Ascending aorta (tissue), 2 donors: ENCODE data around the gene FNDC10. TPM values are rescaled to one million over a fixed set of nuclear protein-coding genes. Genes with fewer than 3 reads are reported as not detected.

ENCODE experiments used
- DNase-seq, 2 donors: peaks; one replicate each; pipeline ENCODE4 v3.0.0-alpha.2; 2019; ENCODE audit warnings: low spot score in 2 of 2
- H3K27ac ChIP-seq, 2 donors: fragments of 200-600 bp; sonication (generic); one replicate each; pipeline ENCODE4 v1.5.1; 2016 to 2017; ENCODE audit warnings: mild to moderate bottlenecking in 1 of 2
- H3K27me3 ChIP-seq: fragments of 200-600 bp; sonication (generic); one replicate; pipeline ENCODE4 v1.5.1; 2017
- H3K36me3 ChIP-seq, 2 donors: fragments of 200-600 bp; sonication (generic); one replicate each; pipeline ENCODE4 v1.5.1; 2016
- H3K4me1 ChIP-seq, 2 donors: fragments of 200-600 bp; sonication (generic); one replicate each; pipeline ENCODE4 v1.5.1; 2016 to 2017; ENCODE audit warnings: mild to moderate bottlenecking in 1 of 2
- H3K4me3 ChIP-seq, 2 donors: fragments of 200-600 bp; sonication (generic); one replicate each; pipeline ENCODE4 v1.5.1; 2016 to 2017; ENCODE audit warnings: mild to moderate bottlenecking in 1 of 2
- H3K9me3 ChIP-seq, 2 donors: fragments of 200-600 bp; sonication (generic); one replicate each; pipeline ENCODE4 v1.5.1; 2016
- intact Hi-C: fragments of 100-400 bp; cut with DNase I; formaldehyde crosslinking; loops from one replicate; pipeline ENCODE4 v1.15.1; 2023
- total RNA-seq: library from RNA; depleted of rRNA; stranded (reverse); fragments of >200 nt; gene quantifications from one replicate; pipeline ENCODE4 v1.1.0, GENCODE V29; 2016
- TF ChIP-seq, protein P1 (sequence below), 3 experiments: fragments of 200-600 bp in 2 of 3; fragments of 450-650 bp in 1 of 3; sonication (generic) in 2 of 3; IDR thresholded peaks; one replicate each; pipeline ENCODE4 v1.5.1; 2016 to 2019; ENCODE audit warnings: antibody characterized with exemption in 3 of 3, mild to moderate bottlenecking in 1 of 3, moderate library complexity in 1 of 3

FNDC10 gene
- total RNA-seq, 1 donor from 2014 or later: 1.8 TPM

DNA sequence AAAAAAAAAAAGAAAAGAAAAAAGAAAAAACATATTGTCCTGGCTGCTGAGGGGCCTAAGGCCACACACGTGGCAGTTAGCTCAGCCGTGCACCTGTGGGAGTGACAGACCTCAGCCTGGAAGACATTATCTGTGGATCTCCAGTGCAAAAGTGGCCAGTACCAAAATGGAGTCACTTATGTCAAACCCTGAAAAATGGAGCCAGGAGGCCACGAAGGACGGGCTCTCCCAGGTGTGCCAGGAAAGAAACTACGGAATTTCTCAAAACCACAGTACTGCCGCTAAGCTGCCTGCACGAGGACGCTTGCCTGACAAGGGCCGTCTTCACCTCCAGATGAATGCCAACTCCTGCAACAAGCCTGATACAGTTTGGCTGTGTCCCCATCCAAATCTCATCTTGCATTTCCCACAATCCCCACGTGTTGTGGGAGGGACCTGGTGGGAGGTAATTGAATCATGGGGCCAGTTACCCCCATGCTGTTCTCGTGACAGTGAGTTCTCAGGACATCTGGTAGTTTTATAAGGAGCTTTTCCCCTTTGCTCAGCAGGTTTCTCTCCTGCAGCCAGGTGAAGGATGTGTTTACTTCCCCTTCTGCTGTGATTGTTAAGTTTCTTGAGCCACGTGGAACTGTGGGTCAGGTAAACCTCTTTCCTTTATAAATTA lies 10.0 kb upstream of the FNDC10 start:
- DNase-seq: no peak
- intact Hi-C loops: loop anchor here (10.0 kb wide), 1 partner anchor 205 kb away; the partner anchor contains the start of gene MRPL20
- no peaks in the 10 kb centered on the region for H3K27me3 ChIP-seq
- H3K9me3 ChIP-seq: no peaks in the 10 kb centered on the region
- H3K36me3 ChIP-seq: no peaks in the 10 kb centered on the region
- H3K27ac ChIP-seq: no peak overlapping the region
- no peak overlapping the region for H3K4me3 ChIP-seq
- peaks cover 11 to 16% of the 10 kb centered on the region in 2 donors for H3K4me1 ChIP-seq
- TF ChIP-seq, protein P1, sequence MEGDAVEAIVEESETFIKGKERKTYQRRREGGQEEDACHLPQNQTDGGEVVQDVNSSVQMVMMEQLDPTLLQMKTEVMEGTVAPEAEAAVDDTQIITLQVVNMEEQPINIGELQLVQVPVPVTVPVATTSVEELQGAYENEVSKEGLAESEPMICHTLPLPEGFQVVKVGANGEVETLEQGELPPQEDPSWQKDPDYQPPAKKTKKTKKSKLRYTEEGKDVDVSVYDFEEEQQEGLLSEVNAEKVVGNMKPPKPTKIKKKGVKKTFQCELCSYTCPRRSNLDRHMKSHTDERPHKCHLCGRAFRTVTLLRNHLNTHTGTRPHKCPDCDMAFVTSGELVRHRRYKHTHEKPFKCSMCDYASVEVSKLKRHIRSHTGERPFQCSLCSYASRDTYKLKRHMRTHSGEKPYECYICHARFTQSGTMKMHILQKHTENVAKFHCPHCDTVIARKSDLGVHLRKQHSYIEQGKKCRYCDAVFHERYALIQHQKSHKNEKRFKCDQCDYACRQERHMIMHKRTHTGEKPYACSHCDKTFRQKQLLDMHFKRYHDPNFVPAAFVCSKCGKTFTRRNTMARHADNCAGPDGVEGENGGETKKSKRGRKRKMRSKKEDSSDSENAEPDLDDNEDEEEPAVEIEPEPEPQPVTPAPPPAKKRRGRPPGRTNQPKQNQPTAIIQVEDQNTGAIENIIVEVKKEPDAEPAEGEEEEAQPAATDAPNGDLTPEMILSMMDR (IDR thresholded peaks at IDR 0.05): no peak

GRCh38 chr1:1606232-1606631 lies 6.3 kb upstream of the FNDC10 start:
- intact Hi-C loops: no loop called here
- no peaks in the 10 kb centered on the region for H3K27me3 ChIP-seq
- no peak for DNase-seq
- no peak overlapping the region for H3K27ac ChIP-seq
- H3K36me3 ChIP-seq: no peaks in the 10 kb centered on the region
- TF ChIP-seq, protein P1 (IDR thresholded peaks at IDR 0.05): no peak
- H3K4me1 ChIP-seq: no peaks in the 10 kb centered on the region
- no peaks in the 10 kb centered on the region for H3K9me3 ChIP-seq
- H3K4me3 ChIP-seq: no peak overlapping the region

DNA sequence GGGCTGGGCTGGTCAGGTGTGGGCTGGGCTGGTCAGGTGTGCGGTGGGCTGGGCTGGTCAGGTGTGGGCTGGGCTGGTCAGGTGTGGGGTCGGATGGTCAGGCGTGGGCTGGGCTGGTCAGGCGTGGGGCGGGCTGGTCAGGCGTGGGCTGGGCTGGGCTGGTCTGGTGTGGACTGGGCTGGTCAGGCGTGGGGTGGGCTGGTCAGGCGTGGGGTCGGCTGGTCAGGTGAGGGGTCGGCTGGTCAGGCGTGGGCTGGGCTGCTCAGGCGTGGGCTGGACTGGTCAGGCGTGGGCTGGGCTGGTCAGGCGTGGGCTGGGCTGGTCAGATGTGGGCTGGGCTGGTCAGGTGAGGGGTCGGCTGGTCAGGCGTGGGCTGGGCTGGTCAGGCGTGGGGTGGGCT lies 5.8 kb upstream of the FNDC10 start:
- intact Hi-C loops: no loop called here
- DNase-seq: no peak
- TF ChIP-seq, protein P1 (IDR thresholded peaks at IDR 0.05): no peak
- Histone ChIP-seq H3K27ac (no peak overlapping the region), H3K36me3 (no peaks in the 10 kb centered on the region), H3K9me3 (no peaks in the 10 kb centered on the region), H3K27me3 (peaks cover under 1% of the 10 kb centered on the region), H3K4me3 (no peak overlapping the region), H3K4me1 (no peaks in the 10 kb centered on the region)

GRCh38 chr1:1605034-1605591 lies 5.2 kb upstream of the FNDC10 start:
- TF ChIP-seq, protein P1 (IDR thresholded peaks at IDR 0.05): no peak
- Histone ChIP-seq H3K27ac (no peak overlapping the region), H3K4me3 (no peak overlapping the region), H3K4me1 (peaks cover 4 to 5% of the 10 kb centered on the region in 2 donors), H3K36me3 (no peaks in the 10 kb centered on the region), H3K9me3 (no peaks in the 10 kb centered on the region), H3K27me3 (peaks cover 6% of the 10 kb centered on the region)
- intact Hi-C loops: no loop called here
- DNase-seq: no peak

DNA sequence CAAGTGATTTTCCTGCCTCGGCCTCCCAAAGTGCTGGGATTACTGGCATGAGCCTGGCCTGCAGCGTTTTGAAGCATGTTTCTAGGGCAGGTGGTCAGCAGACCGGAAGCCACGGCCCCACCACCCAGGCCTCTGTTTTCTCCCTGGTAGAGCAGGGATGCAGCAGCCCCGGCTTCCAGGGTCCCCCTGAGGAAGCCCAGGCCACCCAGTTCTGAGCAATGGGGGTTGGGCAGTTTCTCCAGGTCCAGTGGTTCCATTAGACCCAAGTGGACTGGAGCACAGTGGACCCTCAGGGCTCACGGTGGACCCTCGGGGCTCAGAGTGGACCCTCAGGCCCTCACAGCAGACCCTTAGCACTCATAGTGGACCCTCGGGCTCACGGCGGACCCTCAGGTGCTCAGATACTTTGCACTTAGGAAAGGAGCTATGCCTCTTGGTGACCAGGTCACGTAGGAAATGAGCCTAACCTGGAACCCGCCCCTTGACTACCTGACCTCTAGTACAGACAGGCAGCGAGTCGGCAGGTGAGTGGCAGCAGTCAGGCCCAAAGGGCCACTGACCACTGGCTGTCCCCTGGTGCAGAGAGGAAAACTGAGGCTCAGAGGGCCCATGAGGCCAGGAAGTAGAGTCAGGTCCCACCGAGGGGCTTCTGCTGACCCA lies 4.6 kb upstream of the FNDC10 start:
- Histone ChIP-seq H3K36me3 (no peaks in the 10 kb centered on the region), H3K4me3 (no peak overlapping the region), H3K27me3 (peaks cover 6% of the 10 kb centered on the region), H3K9me3 (no peaks in the 10 kb centered on the region), H3K27ac (no peak overlapping the region), H3K4me1 (peaks cover 4 to 5% of the 10 kb centered on the region in 2 donors)
- intact Hi-C loops: no loop called here
- TF ChIP-seq, protein P1 (IDR thresholded peaks at IDR 0.05): no peak
- no peak for DNase-seq
